T47D (cell line): Measurements from ENCODE around the gene ZC2HC1B.
"Not testable (repeated sequence)": the region's sequence is repeated elsewhere in the genome, so short reads cannot be mapped to it uniquely, and the experiment has no call there.

Experiments
- DNase-seq, 2 experiments: peaks; one replicate each; pipeline versions ENCODE4 v3.0.0 to v3.0.0-alpha.2; 2011 to 2012; ENCODE audit warnings: low read depth in 1 of 2, low spot score in 1 of 2
- JUND ChIP-seq: IDR thresholded peaks from 2 replicates; pipeline ENCODE4 v1.6.1; 2012; ENCODE audit warnings: low read depth
- in situ Hi-C: cut with HindIII; loops from 2 replicates; pipeline ENCODE4 v1.10.0; 2016; ENCODE audit warnings: low sequenced_read_pairs, low pct_unique_long_range_greater_than_20kb

Gene ZC2HC1B

GRCh38 chr6:143912671-143913070, 48.4 kb downstream of the ZC2HC1B start:
- in situ Hi-C loops: no loop called here
- DNase-seq: no peak
- TF ChIP-seq JUND: no peak

DNA sequence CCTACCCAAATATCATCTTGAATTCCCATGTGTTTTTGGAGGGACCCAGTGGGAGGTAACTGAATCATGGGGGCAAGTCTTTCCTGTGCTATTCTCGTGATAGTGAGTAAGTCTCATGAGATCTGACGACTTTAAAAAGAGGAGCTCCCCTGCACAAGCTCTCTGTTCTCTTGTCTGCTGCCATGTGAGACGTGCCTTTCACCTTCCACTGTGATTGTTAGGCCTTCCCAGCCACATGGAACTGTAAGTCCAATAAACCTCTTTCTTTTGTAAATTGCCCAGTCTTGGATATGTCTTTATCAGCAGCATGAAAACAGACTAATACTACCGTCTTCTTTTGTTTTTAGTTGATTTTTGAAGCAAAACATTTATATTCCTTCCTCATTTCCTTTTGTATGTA, 52.8 kb downstream of the ZC2HC1B start:
- DNase-seq, in situ Hi-C loops: not testable (repeated sequence)

DNA sequence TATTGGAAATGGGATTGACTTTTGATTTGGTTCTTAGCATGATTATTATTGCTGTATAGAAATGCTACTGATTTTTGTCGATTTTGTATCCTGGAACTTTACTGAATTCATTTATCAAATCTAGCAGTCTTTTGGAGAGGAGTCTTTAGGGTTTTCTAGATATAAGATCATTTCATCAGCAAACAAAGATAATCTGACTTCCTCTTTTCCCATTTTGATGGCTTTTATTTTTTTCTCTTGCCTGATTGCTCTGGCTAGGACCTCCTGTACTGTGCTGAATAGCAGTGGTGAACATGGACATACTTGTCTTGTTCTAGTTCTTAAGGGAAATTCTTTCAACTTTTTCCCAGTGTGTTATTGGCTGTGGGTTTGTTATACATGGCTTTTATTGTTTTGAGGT, 64.6 kb downstream of the ZC2HC1B start:
- no peak for TF ChIP-seq JUND
- DNase-seq: no peak
- in situ Hi-C loops: no loop called here

DNA sequence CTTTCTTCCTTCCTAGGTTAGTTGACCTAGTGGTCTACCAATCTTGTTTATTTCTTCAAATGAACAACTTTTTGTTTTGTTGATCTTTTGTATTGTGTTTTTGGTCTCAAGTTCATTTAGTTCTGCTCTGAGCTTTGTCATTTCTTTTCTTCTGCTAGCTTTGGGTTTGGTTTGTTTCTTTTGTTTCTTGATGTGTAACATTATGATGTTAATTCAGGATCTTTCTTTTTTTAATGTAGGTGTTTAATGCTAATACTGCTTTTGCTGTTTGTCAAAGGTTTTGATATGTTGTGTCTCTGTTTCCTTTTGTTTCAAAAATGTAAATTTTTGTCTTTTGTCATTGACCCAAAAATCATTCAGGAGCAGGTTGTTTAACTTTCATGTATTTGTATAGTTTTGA, 65.7 kb downstream of the ZC2HC1B start:
- no peak for DNase-seq
- in situ Hi-C loops: no loop called here
- no peak for TF ChIP-seq JUND

DNA sequence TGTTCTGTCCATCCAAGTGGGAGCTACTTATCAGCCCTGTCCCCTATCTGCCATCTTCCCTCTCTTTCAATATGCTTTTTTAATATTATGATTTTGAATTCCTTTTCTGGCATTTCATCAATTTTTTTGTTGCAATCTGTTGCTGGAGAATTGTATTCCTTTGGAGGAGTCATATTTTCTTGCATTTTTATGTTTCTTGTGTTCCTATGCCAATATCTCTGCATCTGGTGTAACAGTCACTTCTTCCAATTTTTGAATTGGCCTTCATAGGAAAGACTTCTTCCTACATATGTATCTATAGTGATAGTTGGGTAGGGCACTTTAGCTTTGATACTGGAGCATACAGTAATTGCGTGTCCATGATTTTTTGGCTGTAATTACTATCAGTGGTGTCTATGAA, 70.1 kb downstream of the ZC2HC1B start:
- in situ Hi-C loops: no loop called here
- no peak for DNase-seq
- no peak for TF ChIP-seq JUND

GRCh38 chr6:143934867-143935266, 70.6 kb downstream of the ZC2HC1B start:
- TF ChIP-seq JUND: no peak
- DNase-seq: no peak
- in situ Hi-C loops: no loop called here

DNA sequence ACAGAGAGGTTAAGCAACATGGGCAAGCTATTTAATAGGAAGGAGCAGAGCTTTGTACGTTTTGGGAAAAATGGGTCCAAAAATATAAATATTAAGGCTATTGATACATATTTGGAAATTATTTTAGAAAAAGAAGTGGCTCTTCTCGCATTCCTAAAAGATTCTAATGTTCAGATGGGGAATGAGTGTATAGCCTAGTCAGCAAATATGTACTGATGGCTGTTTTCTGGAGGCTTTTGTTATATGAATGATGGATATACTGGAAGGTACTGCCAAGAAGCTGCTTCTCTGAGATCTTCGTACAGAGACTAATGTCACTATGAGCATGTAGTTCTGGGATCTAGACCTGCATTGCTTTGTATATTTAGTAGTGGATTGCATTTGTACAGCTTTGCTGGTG, 72.1 kb downstream of the ZC2HC1B start:
- no peak for TF ChIP-seq JUND
- DNase-seq: no peak
- in situ Hi-C loops: no loop called here

DNA sequence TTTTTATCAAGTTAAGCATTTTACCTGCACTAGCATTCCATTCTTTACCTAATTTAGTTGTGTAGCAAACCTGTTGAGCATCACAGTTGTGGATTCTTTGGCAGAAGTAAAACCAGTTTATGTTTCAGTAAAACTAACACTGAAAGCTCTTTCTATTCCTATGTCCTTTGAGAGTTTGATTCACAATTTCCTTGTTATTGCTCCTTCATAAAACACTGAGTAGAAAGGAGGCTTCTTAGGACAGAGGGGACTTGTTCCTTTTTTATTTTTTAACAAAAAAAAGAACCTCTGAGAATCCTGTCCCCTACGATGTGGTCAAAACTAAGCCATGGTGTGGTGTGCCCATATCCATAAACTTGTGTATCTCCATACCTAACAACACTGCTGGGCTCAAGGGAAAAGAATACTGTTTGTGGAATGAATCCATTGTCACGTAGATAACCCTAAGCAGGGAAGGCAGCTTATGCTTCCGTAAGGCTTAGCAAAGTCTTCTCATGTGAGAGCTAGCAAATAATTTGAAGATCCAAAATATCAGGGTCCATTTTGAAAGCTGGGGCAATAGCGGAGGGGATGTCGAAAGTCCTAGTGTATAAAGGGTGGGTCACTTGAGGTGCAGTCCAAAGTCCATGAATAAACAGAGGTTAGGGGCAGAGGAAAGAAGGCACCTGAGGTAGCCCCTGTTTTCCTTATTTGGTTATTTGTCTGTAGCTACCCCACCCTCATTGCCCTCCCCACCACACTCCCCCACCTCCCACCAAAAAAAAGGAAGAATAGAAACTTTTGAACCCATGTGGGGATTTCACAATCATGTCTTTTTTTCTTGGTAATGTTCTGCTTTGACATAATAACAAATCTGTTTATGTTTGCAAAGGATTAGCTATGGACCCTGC, 72.7 kb downstream of the ZC2HC1B start:
- TF ChIP-seq JUND: no peak
- no peak for DNase-seq

GRCh38 chr6:143937668-143937970, 73.3 kb downstream of the ZC2HC1B start:
- no peak for DNase-seq
- TF ChIP-seq JUND: no peak
- in situ Hi-C loops: no loop called here

More for the DNA sequence above, 72.7 kb downstream of the ZC2HC1B start:
- in situ Hi-C loops: no loop called here

DNA sequence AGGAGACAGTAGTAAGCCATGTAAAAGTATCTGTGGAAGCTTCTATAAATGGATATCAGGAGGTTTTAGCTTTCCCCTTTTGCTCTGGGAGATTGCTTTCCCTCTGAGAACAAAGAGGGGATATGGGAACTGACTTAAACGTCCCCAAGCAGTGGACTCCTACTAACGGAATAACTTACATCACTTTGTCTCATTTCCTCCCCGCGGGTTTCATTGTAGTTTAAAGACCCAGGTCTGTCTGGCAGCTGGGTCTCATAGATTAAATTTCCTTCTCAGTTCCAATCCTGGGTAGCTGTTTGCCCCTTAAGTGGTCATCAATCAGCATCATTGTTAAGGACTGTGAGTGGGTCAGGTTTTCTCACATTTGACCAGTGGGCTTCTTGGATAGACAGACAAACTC, 75.1 kb downstream of the ZC2HC1B start:
- TF ChIP-seq JUND: no peak
- in situ Hi-C loops: no loop called here
- no peak for DNase-seq

DNA sequence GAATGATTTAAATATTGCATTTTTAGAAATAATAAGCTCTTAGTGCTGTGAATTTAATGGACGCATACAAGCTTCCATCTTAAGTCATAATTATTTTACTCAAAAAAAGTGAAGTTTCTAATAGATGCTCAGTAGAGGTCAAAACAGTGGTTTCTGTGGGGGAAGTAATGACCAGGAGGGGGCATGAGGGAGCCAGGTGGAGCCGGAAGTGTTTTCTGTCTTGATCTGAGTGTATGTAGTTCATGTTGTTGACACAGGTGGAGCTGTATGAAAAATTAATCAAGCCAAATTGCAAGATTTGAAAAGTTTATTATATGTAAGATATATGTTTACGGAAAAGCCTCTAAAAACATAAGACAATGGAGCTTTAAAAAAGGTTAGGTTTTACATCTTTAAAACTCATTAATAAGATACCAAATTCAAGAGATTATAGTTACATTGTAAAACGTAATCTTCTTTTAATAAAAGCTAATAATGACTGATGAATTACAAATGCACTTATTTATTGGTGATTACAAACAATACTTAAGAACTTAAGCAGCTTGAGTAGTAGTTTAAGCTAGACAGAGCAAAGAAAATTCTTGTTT, 75.8 kb downstream of the ZC2HC1B start:
- TF ChIP-seq JUND: no peak
- in situ Hi-C loops: no loop called here
- peak in 1 of 2 experiments; percentile 65 for DNase-seq

- TF ChIP-seq JUND: no peak
- DNase-seq: peak; percentile 10 to 75
- in situ Hi-C loops: no loop called here
Measured at GRCh38 chr6:143941852-143942627, 77.8 kb downstream of the ZC2HC1B start.

- in situ Hi-C loops: no loop called here
- no peak for DNase-seq
- no peak for TF ChIP-seq JUND
Measured at GRCh38 chr6:143948208-143948607, 83.9 kb downstream of the ZC2HC1B start.
